H9 (cell line): ENCODE measurements around the gene DCXR. TPM values are rescaled to one million over a fixed set of nuclear protein-coding genes. Genes with fewer than 3 reads are reported as not detected.

Experiments
- DNase-seq: peaks from one replicate; pipeline ENCODE4 v3.0.0-alpha.2; 2017
- H2AFZ ChIP-seq: one replicate; pipeline ENCODE4 v1.6.1; 2013; ENCODE audit warnings: mild to moderate bottlenecking, low read length, control low read depth, moderate library complexity
- H2AK5ac ChIP-seq: 2 replicates; pipeline ENCODE4 v1.6.1; 2013; ENCODE audit warnings: low read length, control low read depth, mixed read lengths; ENCODE audit not compliant: insufficient read length
- H2BK120ac ChIP-seq: one replicate; pipeline ENCODE4 v1.6.1; 2013; ENCODE audit warnings: low read depth, mild to moderate bottlenecking, low read length, control low read depth, inconsistent platforms; ENCODE audit not compliant: poor library complexity, severe bottlenecking
- H2BK12ac ChIP-seq: 2 replicates; pipeline ENCODE4 v1.6.1; 2013; ENCODE audit warnings: low read length, control low read depth, mixed read lengths, low read depth; ENCODE audit not compliant: insufficient read length
- H2BK15ac ChIP-seq: 2 replicates; pipeline ENCODE4 v1.6.1; 2013; ENCODE audit warnings: low read depth, low read length, control low read depth
- H2BK20ac ChIP-seq: one replicate; pipeline ENCODE4 v1.6.1; 2013; ENCODE audit warnings: low read depth, mild to moderate bottlenecking, low read length, control low read depth, inconsistent platforms; ENCODE audit not compliant: poor library complexity, severe bottlenecking
- H2BK5ac ChIP-seq: 2 replicates; pipeline ENCODE4 v1.6.1; 2013; ENCODE audit warnings: low read length, control low read depth, mixed read lengths; ENCODE audit not compliant: insufficient read length
- H3K14ac ChIP-seq: 2 replicates; pipeline ENCODE4 v1.6.1; 2013; ENCODE audit warnings: low read length, control low read depth; ENCODE audit not compliant: insufficient read depth
- H3K18ac ChIP-seq: 2 replicates; pipeline ENCODE4 v1.6.1; 2013; ENCODE audit warnings: low read depth, mild to moderate bottlenecking, mixed read lengths, low read length, control low read depth; ENCODE audit not compliant: insufficient read length
- H3K23ac ChIP-seq: 2 replicates; pipeline ENCODE4 v1.6.1; 2013; ENCODE audit warnings: low read length, control low read depth, mixed read lengths, low read depth; ENCODE audit not compliant: insufficient read length
- H3K23me2 ChIP-seq: 2 replicates; pipeline ENCODE4 v1.6.1; 2013; ENCODE audit warnings: low read depth, mild to moderate bottlenecking, mixed read lengths, low read length, control low read depth; ENCODE audit not compliant: insufficient read length, poor library complexity, severe bottlenecking
- H3K27ac ChIP-seq: 2 replicates; pipeline ENCODE4 v1.5.1; 2013; ENCODE audit warnings: low read length, control low read depth, mixed read lengths, low read depth; ENCODE audit not compliant: insufficient read length
- H3K27me3 ChIP-seq: 2 replicates; pipeline ENCODE4 v1.6.1; 2013; ENCODE audit warnings: low read length, control low read depth, inconsistent platforms; ENCODE audit not compliant: insufficient read depth
- H3K4ac ChIP-seq: 2 replicates; pipeline ENCODE4 v1.6.1; 2013; ENCODE audit warnings: low read depth, mild to moderate bottlenecking, control low read depth, inconsistent platforms, low read length, moderate library complexity
- H3K4me1 ChIP-seq: 2 replicates; pipeline ENCODE4 v1.6.1; 2013; ENCODE audit warnings: low read length, control low read depth, inconsistent platforms; ENCODE audit not compliant: insufficient read depth
- H3K4me2 ChIP-seq: 2 replicates; pipeline ENCODE4 v1.6.1; 2013; ENCODE audit warnings: low read length, control low read depth, mixed read lengths; ENCODE audit not compliant: insufficient read length, insufficient read depth
- H3K56ac ChIP-seq: 2 replicates; pipeline ENCODE4 v1.6.1; 2013; ENCODE audit warnings: low read depth, mild to moderate bottlenecking, mixed read lengths, low read length, control low read depth; ENCODE audit not compliant: insufficient read length
- H3K79me1 ChIP-seq: 2 replicates; pipeline ENCODE4 v1.6.1; 2013; ENCODE audit warnings: low read depth, mild to moderate bottlenecking, moderate library complexity, low read length, control low read depth, inconsistent platforms; ENCODE audit not compliant: insufficient read depth, poor library complexity, severe bottlenecking
- H3K79me2 ChIP-seq: 2 replicates; pipeline ENCODE4 v1.6.1; 2013; ENCODE audit warnings: low read length, control low read depth, inconsistent platforms; ENCODE audit not compliant: insufficient read depth
- H3K9ac ChIP-seq: 2 replicates; pipeline ENCODE4 v1.6.1; 2013; ENCODE audit warnings: low read length, control low read depth, mixed read lengths; ENCODE audit not compliant: insufficient read length; ENCODE audit errors: extremely low read depth
- H3K9me3 ChIP-seq: one replicate; pipeline ENCODE4 v1.6.1; 2013; ENCODE audit warnings: low read depth, low read length, inconsistent platforms; ENCODE audit not compliant: control insufficient read depth
- H3T11ph ChIP-seq: one replicate; pipeline ENCODE4 v1.6.1; 2013; ENCODE audit warnings: mild to moderate bottlenecking, low read length, control low read depth, inconsistent platforms
- H4K20me1 ChIP-seq: one replicate; pipeline ENCODE4 v1.6.1; 2013; ENCODE audit not compliant: control insufficient read depth, insufficient read length, insufficient read depth
- H4K5ac ChIP-seq: 2 replicates; pipeline ENCODE4 v1.6.1; 2013; ENCODE audit warnings: low read depth, mild to moderate bottlenecking, mixed read lengths, low read length, control low read depth; ENCODE audit not compliant: insufficient read length
- H4K8ac ChIP-seq: replicated peaks from 2 replicates; pipeline ENCODE4 v1.6.1; 2013; ENCODE audit warnings: low read length, control low read depth, mixed read lengths, low read depth; ENCODE audit not compliant: insufficient read length
- H4K91ac ChIP-seq: 2 replicates; pipeline ENCODE4 v1.6.1; 2013; ENCODE audit warnings: low read depth, mild to moderate bottlenecking, moderate library complexity, mixed read lengths, low read length, control low read depth; ENCODE audit not compliant: insufficient read length
- H3K27ac Mint-ChIP-seq, 3 experiments: 2 replicates in 2 of 3; 3 replicates in 1 of 3; pipeline ENCODE4 v1.8.0; 2020 to 2021; ENCODE audit warnings: mixed read lengths in 3 of 3, mild to moderate bottlenecking in 1 of 3, moderate library complexity in 1 of 3
- H3K27me3 Mint-ChIP-seq: 2 replicates; pipeline ENCODE4 v1.8.0; 2021; ENCODE audit warnings: low read depth, mild to moderate bottlenecking, moderate library complexity, mixed read lengths
- H3K36me3 Mint-ChIP-seq, 3 experiments: 2 replicates in 2 of 3; 3 replicates in 1 of 3; pipeline ENCODE4 v1.8.0; 2020 to 2021; ENCODE audit warnings: low read depth in 3 of 3, mixed read lengths in 3 of 3; ENCODE audit not compliant: insufficient read depth in 1 of 3
- H3K4me1 Mint-ChIP-seq, 2 experiments: 2 replicates each; pipeline ENCODE4 v1.8.0; 2020; ENCODE audit warnings: mixed read lengths in 2 of 2
- H3K4me3 Mint-ChIP-seq, 2 experiments: 2 replicates in 1 of 2; 3 replicates in 1 of 2; pipeline ENCODE4 v1.8.0; 2020 to 2021; ENCODE audit warnings: mild to moderate bottlenecking in 2 of 2, mixed read lengths in 2 of 2, moderate library complexity in 1 of 2
- H3K9me3 Mint-ChIP-seq, 2 experiments: 2 replicates in 1 of 2; 3 replicates in 1 of 2; pipeline ENCODE4 v1.8.0; 2020; ENCODE audit warnings: mild to moderate bottlenecking in 2 of 2, mixed read lengths in 2 of 2, moderate library complexity in 1 of 2
- WGBS: extraction: QIAGEN DNeasy Blood & Tissue Kit; methylation state at CpG from one replicate; pipeline ENCODE4 v1.1.7; 2013; ENCODE audit warnings: missing lambda C conversion rate, low lambda C conversion rate, mixed read lengths; ENCODE audit not compliant: insufficient read length; ENCODE audit errors: extremely low coverage; 5-methylcytosine and 5-hydroxymethylcytosine counted together
- total RNA-seq: library from RNA; stranded (reverse); gene quantifications from 2 replicates; pipeline ENCODE4 v1.2.1, GENCODE V29; 2021
- TF ChIP-seq, protein P1 (sequence below): fragments of 200-600 bp; sonication (generic); conservative IDR thresholded peaks from 3 replicates; pipeline ENCODE4 v1.8.0; 2021; ENCODE audit warnings: antibody characterized with exemption, mild to moderate bottlenecking

DCXR gene
- total RNA-seq, 1 experiment from 2014 or later: 93.6 TPM

DNA sequence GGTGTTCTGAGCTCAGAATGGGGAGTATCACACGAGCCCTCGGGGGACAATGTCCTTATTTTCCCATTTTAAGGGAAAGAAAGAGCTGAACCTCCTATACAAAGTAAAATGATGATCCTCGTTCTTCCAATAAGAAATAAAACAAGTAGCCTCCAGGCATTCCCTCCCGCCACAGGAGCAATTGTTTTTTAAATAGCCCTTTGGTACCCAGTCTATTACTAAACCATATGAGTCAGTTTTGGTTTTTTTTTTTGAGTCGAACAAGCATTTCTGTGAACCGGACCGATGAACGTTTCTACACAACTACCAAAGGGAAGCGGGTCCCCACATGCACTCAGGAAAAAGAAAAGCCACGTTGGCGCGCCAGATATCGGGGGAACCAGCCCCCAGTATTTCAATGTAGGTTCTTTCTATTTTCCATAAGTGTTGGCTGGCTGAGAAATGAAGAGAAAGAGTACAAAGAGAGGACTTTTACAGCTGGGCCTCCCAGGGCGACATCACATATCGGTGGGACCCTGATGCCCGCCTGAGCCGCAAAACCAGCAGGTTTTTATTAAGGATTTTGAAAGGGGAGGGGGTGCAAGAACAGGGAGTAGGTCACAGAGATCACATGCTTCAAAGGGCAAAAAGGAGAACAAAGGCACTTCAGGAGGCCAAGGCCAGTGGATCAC lies 3.8 kb upstream of the DCXR start:
- H3K9ac ChIP-seq: no peak overlapping the region
- no peaks in the 10 kb centered on the region for H3K79me1 ChIP-seq
- H3K79me2 ChIP-seq: no peaks in the 10 kb centered on the region
- no peaks in the 10 kb centered on the region; a peak in 2 of 5 replicates for H3K9me3 Mint-ChIP-seq
- H2BK5ac ChIP-seq: no peak overlapping the region
- H3K23ac ChIP-seq: no peak overlapping the region
- H3K9me3 ChIP-seq: no peaks in the 10 kb centered on the region
- H3K56ac ChIP-seq: no peak overlapping the region
- H2AFZ ChIP-seq: no peak overlapping the region
- H4K20me1 ChIP-seq: no peaks in the 10 kb centered on the region
- H3K4ac ChIP-seq: no peak overlapping the region
- TF ChIP-seq, protein P1, sequence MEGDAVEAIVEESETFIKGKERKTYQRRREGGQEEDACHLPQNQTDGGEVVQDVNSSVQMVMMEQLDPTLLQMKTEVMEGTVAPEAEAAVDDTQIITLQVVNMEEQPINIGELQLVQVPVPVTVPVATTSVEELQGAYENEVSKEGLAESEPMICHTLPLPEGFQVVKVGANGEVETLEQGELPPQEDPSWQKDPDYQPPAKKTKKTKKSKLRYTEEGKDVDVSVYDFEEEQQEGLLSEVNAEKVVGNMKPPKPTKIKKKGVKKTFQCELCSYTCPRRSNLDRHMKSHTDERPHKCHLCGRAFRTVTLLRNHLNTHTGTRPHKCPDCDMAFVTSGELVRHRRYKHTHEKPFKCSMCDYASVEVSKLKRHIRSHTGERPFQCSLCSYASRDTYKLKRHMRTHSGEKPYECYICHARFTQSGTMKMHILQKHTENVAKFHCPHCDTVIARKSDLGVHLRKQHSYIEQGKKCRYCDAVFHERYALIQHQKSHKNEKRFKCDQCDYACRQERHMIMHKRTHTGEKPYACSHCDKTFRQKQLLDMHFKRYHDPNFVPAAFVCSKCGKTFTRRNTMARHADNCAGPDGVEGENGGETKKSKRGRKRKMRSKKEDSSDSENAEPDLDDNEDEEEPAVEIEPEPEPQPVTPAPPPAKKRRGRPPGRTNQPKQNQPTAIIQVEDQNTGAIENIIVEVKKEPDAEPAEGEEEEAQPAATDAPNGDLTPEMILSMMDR: no peak
- peak overlapping the region in 1 of 3 experiments; percentile 55; a peak in 1 of 7 replicates for H3K27ac Mint-ChIP-seq
- no peak overlapping the region for H2BK15ac ChIP-seq
- no peaks in the 10 kb centered on the region for H3K27me3 ChIP-seq
- H2BK12ac ChIP-seq: no peak overlapping the region
- no peak for DNase-seq
- H3K14ac ChIP-seq: no peak overlapping the region
- H2BK120ac ChIP-seq: no peak overlapping the region
- H3K4me3 Mint-ChIP-seq: no peak overlapping the region; a peak in 1 of 5 replicates
- no peaks in the 10 kb centered on the region; the same call in 1 of the 2 replicates for H3K4me1 ChIP-seq
- H3K36me3 Mint-ChIP-seq: peaks cover 0 to 2% (median 0%) of the 10 kb centered on the region in 3 experiments; a peak in 3 of 7 replicates
- no peak overlapping the region for H2AK5ac ChIP-seq
- no peak overlapping the region for H3K18ac ChIP-seq
- H4K5ac ChIP-seq: no peak overlapping the region
- H2BK20ac ChIP-seq: no peak overlapping the region
- H3K4me1 Mint-ChIP-seq: peaks cover 25 to 29% of the 10 kb centered on the region in 2 experiments
- no peaks in the 10 kb centered on the region for H3K23me2 ChIP-seq
- no peak overlapping the region for H4K8ac ChIP-seq
- H3T11ph ChIP-seq: no peak overlapping the region
- no peak overlapping the region for H3K4me2 ChIP-seq
- H3K27me3 Mint-ChIP-seq: peaks cover 12% of the 10 kb centered on the region
- no peak overlapping the region for H4K91ac ChIP-seq
- H3K27ac ChIP-seq: no peak overlapping the region
- WGBS: no CpG with 5 or more reads among the region's 17 CpGs
